Hepatocyte (in vitro differentiated cells): ENCODE data around the gene SH3PXD2B. TPM values are rescaled to one million over a fixed set of nuclear protein-coding genes. Genes with fewer than 3 reads are reported as not detected.
"Not testable (repeated sequence)": the region's sequence is repeated elsewhere in the genome, so short reads cannot be mapped to it uniquely, and the experiment has no call there.

Experiments
- DNase-seq: peaks from one replicate; pipeline ENCODE4 v3.0.0-alpha.2; 2016; ENCODE audit warnings: low spot score
- H2AFZ ChIP-seq: fragments of 200-600 bp; sonication (generic); 2 replicates; pipeline ENCODE4 v1.6.0; 2016; ENCODE audit warnings: antibody characterized with exemption, mild to moderate bottlenecking
- H3K27ac ChIP-seq: fragments of 200-600 bp; sonication (generic); 2 replicates; pipeline ENCODE4 v1.5.1; 2016; ENCODE audit warnings: mild to moderate bottlenecking
- H3K27me3 ChIP-seq: fragments of 200-600 bp; sonication (generic); 2 replicates; pipeline ENCODE4 v1.6.1; 2016
- H3K36me3 ChIP-seq: fragments of 200-600 bp; sonication (generic); replicated peaks from 2 replicates; pipeline ENCODE4 v1.5.1; 2016; ENCODE audit warnings: low read depth; ENCODE audit not compliant: insufficient read depth
- H3K4me1 ChIP-seq: fragments of 200-600 bp; sonication (generic); 2 replicates; pipeline ENCODE4 v1.5.1; 2016; ENCODE audit warnings: mild to moderate bottlenecking, moderate library complexity; ENCODE audit not compliant: insufficient read depth
- H3K4me2 ChIP-seq: fragments of 200-600 bp; sonication (generic); 2 replicates; pipeline ENCODE4 v1.6.0; 2016
- H3K4me3 ChIP-seq: fragments of 200-600 bp; sonication (generic); 2 replicates; pipeline ENCODE4 v1.5.1; 2016; ENCODE audit warnings: mild to moderate bottlenecking
- H3K79me2 ChIP-seq: fragments of 200-600 bp; sonication (generic); 2 replicates; pipeline ENCODE4 v1.6.0; 2017; ENCODE audit warnings: mild to moderate bottlenecking
- H3K9me2 ChIP-seq: fragments of 200-600 bp; sonication (generic); replicated peaks from 2 replicates; pipeline ENCODE4 v1.6.0; 2017; ENCODE audit warnings: mild to moderate bottlenecking; ENCODE audit not compliant: insufficient read depth
- H3K9me3 ChIP-seq: fragments of 200-600 bp; sonication (generic); 2 replicates; pipeline ENCODE4 v1.5.1; 2016; ENCODE audit warnings: low read depth, mild to moderate bottlenecking
- H4K20me1 ChIP-seq: fragments of 200-600 bp; sonication (generic); 2 replicates; pipeline ENCODE4 v1.6.0; 2016; ENCODE audit warnings: mild to moderate bottlenecking; ENCODE audit not compliant: insufficient read depth, poor library complexity, severe bottlenecking
- EZH2 ChIP-seq: fragments of 200-600 bp; sonication (generic); IDR thresholded peaks from 2 replicates; pipeline ENCODE4 v1.6.1; 2016; ENCODE audit warnings: antibody characterized with exemption, mild to moderate bottlenecking, borderline replicate concordance
- EZH2phosphoT487 ChIP-seq: fragments of 200-600 bp; sonication (generic); IDR thresholded peaks from one replicate; pipeline ENCODE4 v1.6.1; 2018; ENCODE audit warnings: antibody characterized with exemption, mild to moderate bottlenecking, low read depth, moderate library complexity; ENCODE audit not compliant: unreplicated experiment, severe bottlenecking
- WGBS: methylation state at CpG from one replicate; pipeline ENCODE4 v1.1.6; 2016; ENCODE audit warnings: low lambda C conversion rate; ENCODE audit errors: missing lambda C conversion rate; 5-methylcytosine and 5-hydroxymethylcytosine counted together
- polyA plus RNA-seq: library from polyadenylated mRNA; unstranded; fragments of >200 nt; fragmentation: Nextera tagmentation; extraction: Ambion mirVana; gene quantifications from 2 replicates; pipeline ENCODE4 v1.2.1, GENCODE V29; 2016
- total RNA-seq: library from RNA; depleted of rRNA; stranded (reverse); fragments of >200 nt; gene quantifications from 2 replicates; pipeline ENCODE4 v1.2.3, GENCODE V29; 2014
- TF ChIP-seq, protein P1 (sequence below): fragments of 200-600 bp; sonication (generic); IDR thresholded peaks from 2 replicates; pipeline ENCODE4 v1.5.1; 2016; ENCODE audit warnings: antibody characterized with exemption, mild to moderate bottlenecking; ENCODE audit not compliant: poor library complexity

SH3PXD2B gene
- total and polyA plus RNA-seq, 2 experiments from 2014 or later: 27.8 to 28.5 TPM

DNA sequence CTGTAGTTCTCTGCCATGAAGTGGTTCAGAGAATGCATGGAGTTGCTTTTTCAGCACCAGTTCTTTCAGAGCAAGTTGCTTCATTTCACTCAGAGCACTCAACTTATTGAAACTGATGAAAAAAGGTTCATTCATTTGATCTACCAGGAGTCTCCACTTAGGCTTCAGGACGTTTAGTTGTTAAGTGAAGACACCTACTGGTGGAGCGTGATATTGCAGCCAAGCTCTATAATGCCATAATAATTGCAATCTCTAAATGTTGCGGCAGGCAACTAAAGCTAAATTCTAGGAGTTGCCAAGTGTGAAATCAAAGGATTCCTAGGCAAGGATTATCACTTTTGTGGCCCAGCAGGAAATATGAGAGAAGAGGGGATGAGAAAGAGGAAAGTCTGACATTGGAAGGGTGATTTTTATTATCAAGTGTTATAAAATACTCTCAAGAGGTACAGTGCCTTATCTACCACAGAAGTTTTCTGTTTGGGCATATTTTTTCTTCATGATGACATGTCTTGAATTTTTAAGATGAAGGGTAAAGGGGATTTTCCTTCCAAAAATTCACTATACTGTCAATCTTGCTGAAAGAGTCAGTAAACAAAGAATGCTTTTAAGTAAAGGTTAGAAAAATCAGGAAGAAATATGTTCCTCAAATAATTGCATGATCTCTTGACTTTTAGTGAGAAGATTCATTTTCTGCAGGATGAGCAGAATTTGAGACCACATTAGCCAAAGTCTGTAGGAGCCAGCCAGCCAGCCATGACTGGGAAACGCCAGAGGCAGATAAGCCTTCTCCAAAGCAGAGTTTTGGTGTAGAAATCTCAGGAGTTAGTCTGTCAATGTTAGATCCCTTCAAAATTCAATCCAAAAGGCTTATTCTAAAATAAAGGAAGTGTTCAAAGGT lies 83.4 kb downstream of the SH3PXD2B start:
- Histone ChIP-seq H3K27ac (no peak overlapping the region), H3K4me1 (no peaks in the 10 kb centered on the region), H3K36me3 (no peaks in the 10 kb centered on the region), H2AFZ (no peak overlapping the region), H3K9me2 (no peaks in the 10 kb centered on the region), H3K9me3 (peaks cover 4% of the 10 kb centered on the region), H3K27me3 (no peaks in the 10 kb centered on the region), H3K4me2 (no peak overlapping the region), H3K4me3 (no peak overlapping the region), H4K20me1 (no peaks in the 10 kb centered on the region), H3K79me2 (no peaks in the 10 kb centered on the region)
- 69% methylated on average over 4 of the region's 4 CpGs for WGBS
- DNase-seq: peak; percentile 42
- TF ChIP-seq EZH2phosphoT487 (no peak), EZH2 (no peak)
- TF ChIP-seq, protein P1, sequence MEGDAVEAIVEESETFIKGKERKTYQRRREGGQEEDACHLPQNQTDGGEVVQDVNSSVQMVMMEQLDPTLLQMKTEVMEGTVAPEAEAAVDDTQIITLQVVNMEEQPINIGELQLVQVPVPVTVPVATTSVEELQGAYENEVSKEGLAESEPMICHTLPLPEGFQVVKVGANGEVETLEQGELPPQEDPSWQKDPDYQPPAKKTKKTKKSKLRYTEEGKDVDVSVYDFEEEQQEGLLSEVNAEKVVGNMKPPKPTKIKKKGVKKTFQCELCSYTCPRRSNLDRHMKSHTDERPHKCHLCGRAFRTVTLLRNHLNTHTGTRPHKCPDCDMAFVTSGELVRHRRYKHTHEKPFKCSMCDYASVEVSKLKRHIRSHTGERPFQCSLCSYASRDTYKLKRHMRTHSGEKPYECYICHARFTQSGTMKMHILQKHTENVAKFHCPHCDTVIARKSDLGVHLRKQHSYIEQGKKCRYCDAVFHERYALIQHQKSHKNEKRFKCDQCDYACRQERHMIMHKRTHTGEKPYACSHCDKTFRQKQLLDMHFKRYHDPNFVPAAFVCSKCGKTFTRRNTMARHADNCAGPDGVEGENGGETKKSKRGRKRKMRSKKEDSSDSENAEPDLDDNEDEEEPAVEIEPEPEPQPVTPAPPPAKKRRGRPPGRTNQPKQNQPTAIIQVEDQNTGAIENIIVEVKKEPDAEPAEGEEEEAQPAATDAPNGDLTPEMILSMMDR: peak; percentile 43

DNA sequence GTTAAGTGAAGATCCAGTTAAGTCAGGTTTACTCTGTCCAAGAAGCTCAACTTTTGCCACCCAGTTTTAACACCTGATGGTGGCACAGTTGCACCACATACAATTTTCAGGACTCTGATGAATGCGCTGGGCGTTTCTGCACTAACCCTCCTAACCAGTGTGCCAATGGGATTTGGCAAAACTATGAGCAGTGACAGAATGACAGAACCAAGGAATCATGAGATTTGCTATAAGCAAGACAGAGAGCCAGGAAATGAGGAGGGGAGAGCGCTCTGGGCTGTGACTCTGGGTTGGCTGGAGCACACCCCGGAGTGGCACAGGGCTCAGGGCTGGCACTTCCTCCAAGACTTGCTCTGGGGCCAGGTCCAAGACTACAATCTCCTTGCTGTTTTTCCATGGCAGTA lies 84.1 kb downstream of the SH3PXD2B start:
- no peaks in the 10 kb centered on the region for H3K79me2 ChIP-seq

DNA sequence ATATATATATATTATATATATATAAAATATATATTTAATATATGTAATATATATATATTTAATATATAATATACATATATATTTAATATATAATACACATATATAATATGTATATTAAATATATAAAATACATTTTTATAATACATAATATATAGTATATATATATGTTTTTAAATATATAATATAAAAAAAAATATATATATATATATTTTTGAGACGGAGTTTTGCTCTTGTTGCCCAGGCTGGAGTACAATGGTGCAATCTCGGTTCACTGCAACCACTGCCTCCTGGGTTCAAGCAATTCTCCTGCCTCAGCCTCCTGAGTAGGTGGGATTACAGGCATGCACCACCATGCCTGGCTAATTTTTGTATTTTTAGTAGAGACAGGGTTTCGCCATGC lies 85.6 kb downstream of the SH3PXD2B start:
- H2AFZ ChIP-seq, DNase-seq, H3K27ac ChIP-seq, H3K79me2 ChIP-seq, H3K4me3 ChIP-seq, H3K9me2 ChIP-seq, H3K9me3 ChIP-seq, H3K4me2 ChIP-seq, H3K27me3 ChIP-seq, H3K4me1 ChIP-seq, H4K20me1 ChIP-seq, H3K36me3 ChIP-seq: not testable (repeated sequence)
- WGBS: 82% methylated on average over 3 of the region's 3 CpGs

More for the DNA sequence above, 84.1 kb downstream of the SH3PXD2B start:
- TF ChIP-seq, protein P1: no peak
- no peak for TF ChIP-seq EZH2
- no peak for TF ChIP-seq EZH2phosphoT487
- no peak overlapping the region for H3K27ac ChIP-seq
- no peak for DNase-seq
- no peak overlapping the region for H3K4me3 ChIP-seq
- no peaks in the 10 kb centered on the region for H3K9me2 ChIP-seq
- no peaks in the 10 kb centered on the region for H3K36me3 ChIP-seq
- no peaks in the 10 kb centered on the region for H3K27me3 ChIP-seq
- no peak overlapping the region for H2AFZ ChIP-seq
- H3K9me3 ChIP-seq: peaks cover 4% of the 10 kb centered on the region
- no peaks in the 10 kb centered on the region for H3K4me1 ChIP-seq
- no peak overlapping the region for H3K4me2 ChIP-seq
- 86% methylated on average over 4 of the region's 4 CpGs for WGBS
- no peaks in the 10 kb centered on the region for H4K20me1 ChIP-seq

DNA sequence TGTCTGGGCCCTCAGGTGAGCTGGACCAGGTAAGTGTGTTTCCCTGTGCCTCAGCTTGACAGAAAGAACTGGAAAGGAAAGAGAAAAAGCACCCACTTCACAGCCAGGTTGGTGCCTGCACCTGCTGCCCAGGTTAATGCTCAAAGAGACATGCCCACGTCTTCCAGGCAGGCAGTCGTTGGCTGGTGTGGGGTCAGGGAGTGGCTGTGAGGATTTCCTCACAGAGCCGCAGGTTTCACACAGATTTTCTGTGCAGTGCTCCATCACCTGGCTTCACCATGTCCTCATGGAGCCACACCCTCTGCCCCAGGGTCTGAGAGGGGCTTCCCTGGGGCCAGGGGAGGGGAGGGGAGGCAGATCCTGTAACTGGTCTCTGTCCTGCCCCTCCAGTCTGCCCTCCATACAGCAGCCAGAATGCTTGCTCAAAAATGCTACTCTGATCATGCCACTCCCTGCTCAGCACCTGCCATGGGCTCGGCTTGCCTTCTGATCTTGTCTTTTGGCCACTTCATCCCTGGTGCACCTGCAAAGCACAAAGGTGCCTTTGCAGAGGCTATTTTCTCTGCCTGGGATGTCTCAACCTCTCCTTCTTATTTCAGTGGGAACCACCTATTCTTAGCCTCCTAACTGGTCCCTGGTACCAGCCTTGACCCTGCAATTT lies 88.2 kb downstream of the SH3PXD2B start:
- Histone ChIP-seq H4K20me1 (no peaks in the 10 kb centered on the region), H3K79me2 (no peaks in the 10 kb centered on the region), H3K4me1 (no peaks in the 10 kb centered on the region), H3K27me3 (no peaks in the 10 kb centered on the region), H3K4me3 (no peak overlapping the region), H2AFZ (no peak overlapping the region), H3K9me3 (peaks cover 1% of the 10 kb centered on the region), H3K27ac (no peak overlapping the region), H3K4me2 (no peak overlapping the region), H3K36me3 (no peaks in the 10 kb centered on the region), H3K9me2 (no peaks in the 10 kb centered on the region)
- TF ChIP-seq, protein P1: no peak
- TF ChIP-seq EZH2 (no peak), EZH2phosphoT487 (no peak)
- DNase-seq: no peak
- WGBS: 97% methylated on average over 4 of the region's 4 CpGs
